Right lobe of liver (tissue), 6 donors: ENCODE data around the gene GNG4. TPM values are rescaled to one million over a fixed set of nuclear protein-coding genes. Genes with fewer than 3 reads are reported as not detected.
"Not testable (repeated sequence)": the region's sequence is repeated elsewhere in the genome, so short reads cannot be mapped to it uniquely, and the experiment has no call there.

ENCODE experiments used
- ATAC-seq, 4 donors: fragments of 200-7000 bp; cut with Tn5 transposase; one replicate each; pipeline ENCODE4 v1.9.1; 2020; ENCODE audit warnings: mild to moderate bottlenecking in 4 of 4, moderate library complexity in 4 of 4
- DNase-seq, 3 donors: peaks; one replicate each; pipeline ENCODE4 v3.0.0-alpha.2; 2020
- H3K27ac ChIP-seq, 3 donors: fragments of 200-600 bp; one replicate each; pipeline ENCODE4 v1.8.0; 2022
- H3K27me3 ChIP-seq, 2 donors: fragments of 200-600 bp; one replicate each; pipeline ENCODE4 v1.8.0; 2022
- H3K36me3 ChIP-seq, 4 donors: fragments of 200-600 bp; sonication (generic) in 1 of 4; one replicate each; pipeline versions ENCODE4 v1.5.1 to v1.8.0; 2017 to 2022; ENCODE audit warnings: control low read depth in 1 of 4
- H3K4me1 ChIP-seq, 4 donors: fragments of 200-600 bp; sonication (generic) in 1 of 4; one replicate each; pipeline versions ENCODE4 v1.5.1 to v1.8.0; 2017 to 2022; ENCODE audit warnings: control low read depth in 1 of 4
- H3K4me3 ChIP-seq, 3 donors: fragments of 200-600 bp; one replicate each; pipeline ENCODE4 v1.8.0; 2022
- H3K9me3 ChIP-seq, 4 donors: fragments of 200-600 bp; sonication (generic) in 1 of 4; one replicate each; pipeline versions ENCODE4 v1.5.1 to v1.8.0; 2017 to 2022; ENCODE audit warnings: control low read depth in 1 of 4
- CTCF ChIP-seq, 4 donors: fragments of 200-600 bp in 3 of 4; fragments of 450-650 bp in 1 of 4; IDR thresholded peaks; one replicate each; pipeline versions ENCODE4 v1.5.1 to v1.8.0; 2016 to 2022; ENCODE audit warnings: antibody characterized with exemption in 4 of 4, mild to moderate bottlenecking in 2 of 4
- POLR2A ChIP-seq: fragments of 450-650 bp; IDR thresholded peaks from one replicate; pipeline ENCODE4 v1.6.1; 2017; ENCODE audit warnings: antibody characterized with exemption, mild to moderate bottlenecking
- WGBS: methylation state at CpG from one replicate; pipeline ENCODE4 v1.1.6; 2018; ENCODE audit warnings: low coverage, low lambda C conversion rate; ENCODE audit not compliant: insufficient coverage; ENCODE audit errors: missing lambda C conversion rate; 5-methylcytosine and 5-hydroxymethylcytosine counted together
- intact Hi-C, 2 donors: fragments of 100-400 bp; cut with DNase I; formaldehyde crosslinking; loops; one replicate each; pipeline versions ENCODE4 v1.11.2 to v1.14.1; 2022
- total RNA-seq, 6 experiments: library from RNA; depleted of rRNA in 2 of 6; stranded (reverse); fragments of >200 nt in 2 of 6; fragmentation: NEBNext Ultra II Directional in 3 of 6; extraction: Animal tissue kit (Norgen Biotek cat#: 25700) in 3 of 6; gene quantifications; one replicate each; pipeline versions ENCODE4 v1.1.0 to v1.2.4, GENCODE V29; 2016 to 2023
- donor health status: DM: no; HTN: yes; CAD: no.
- donor health status: DM: no; HTN: no; CAD: no.
- donor health status: DM: no; HTN: no; CAD: no.
- donor health status: DM: no; HTN: yes; CAD: no.
- donor health status: DM: no; HTN: yes; CAD: no.

Gene GNG4
- total RNA-seq, 6 experiments from 2014 or later, result 0.18 to 0.50 TPM; not detected in 4

- no peak for TF ChIP-seq CTCF (IDR thresholded peaks at IDR 0.05)
- TF ChIP-seq POLR2A, result no peak
- Histone ChIP-seq H3K27me3 (no peaks in the 10 kb centered on the region), H3K4me3 (no peak overlapping the region), H3K9me3 (no peaks in the 10 kb centered on the region), H3K36me3 (no peaks in the 10 kb centered on the region), H3K27ac (no peak overlapping the region), H3K4me1 (no peaks in the 10 kb centered on the region)
- DNase-seq, result no peak
- intact Hi-C loops, result no loop called here
- WGBS, result 38% methylated on average over 1 of the region's 3 CpGs
- no peak for ATAC-seq
These were observed 69.7 kb downstream of the GNG4 start for GRCh38 chr1:235579891-235580290.

GRCh38 chr1:235575597-235575996 lies 74.0 kb downstream of the GNG4 start:
- TF ChIP-seq CTCF (IDR thresholded peaks at IDR 0.05) (no peak), POLR2A (no peak)

GRCh38 chr1:235573880-235574279 lies 75.7 kb downstream of the GNG4 start:
- Histone ChIP-seq H3K36me3 (no peaks in the 10 kb centered on the region), H3K9me3 (no peaks in the 10 kb centered on the region), H3K27ac (no peak overlapping the region), H3K4me1 (no peaks in the 10 kb centered on the region), H3K27me3 (no peaks in the 10 kb centered on the region), H3K4me3 (no peak overlapping the region)
- WGBS, result 50% methylated on average over 1 of the region's 2 CpGs
- intact Hi-C loops, result no loop called here
- TF ChIP-seq CTCF (IDR thresholded peaks at IDR 0.05), result no peak
- no peak for TF ChIP-seq POLR2A
- ATAC-seq, result no peak
- DNase-seq, result no peak

More at GRCh38 chr1:235575597-235575996, 74.0 kb downstream of the GNG4 start:
- no CpG with 5 or more reads among the region's 6 CpGs for WGBS
- Histone ChIP-seq H3K4me3 (no peak overlapping the region), H3K9me3 (no peaks in the 10 kb centered on the region), H3K27ac (no peak overlapping the region), H3K4me1 (no peaks in the 10 kb centered on the region), H3K27me3 (no peaks in the 10 kb centered on the region), H3K36me3 (no peaks in the 10 kb centered on the region)
- no peak for DNase-seq
- intact Hi-C loops, result no loop called here
- ATAC-seq, result no peak

- intact Hi-C loops, H3K4me3 ChIP-seq, DNase-seq, H3K4me1 ChIP-seq, H3K9me3 ChIP-seq, H3K36me3 ChIP-seq, ATAC-seq, H3K27me3 ChIP-seq, H3K27ac ChIP-seq: not testable (repeated sequence)
- 91% methylated on average over 5 of the region's 5 CpGs for WGBS
These were observed 76.6 kb downstream of the GNG4 start for GRCh38 chr1:235572971-235573370.

- intact Hi-C loops, result no loop called here
- ATAC-seq (no peak), DNase-seq (no peak)
- Histone ChIP-seq H3K27me3 (no peaks in the 10 kb centered on the region), H3K4me1 (no peaks in the 10 kb centered on the region), H3K36me3 (no peaks in the 10 kb centered on the region), H3K4me3 (no peak overlapping the region), H3K27ac (no peak overlapping the region), H3K9me3 (no peaks in the 10 kb centered on the region)
- no peak for TF ChIP-seq POLR2A
- no peak for TF ChIP-seq CTCF (IDR thresholded peaks at IDR 0.05)
- WGBS, result 73% methylated on average over 3 of the region's 3 CpGs
These were observed 78.1 kb downstream of the GNG4 start for GRCh38 chr1:235571482-235571881.
